Stimulated activated naive CD8-positive, alpha-beta T cell treated with anti-CD3 and anti-CD28 coated beads, Interleukin-15, Interleukin-2, amounts not matched to agents 100 U/mL and 50 U/mL, for 24 hours (primary cell): ENCODE data around the gene LCE3B.

Source experiments
- ATAC-seq: fragments of 150-1000 bp; cut with Tn5 transposase; one replicate; pipeline ENCODE4 v1.10.0; 2021
- DNase-seq: peaks from one replicate; pipeline ENCODE4 v3.0.0; 2021

The LCE3B gene

GRCh38 chr1:152658649-152659048, 45.0 kb downstream of the LCE3B start:
- DNase-seq = no peak
- ATAC-seq = no peak

- DNase-seq (no peak), ATAC-seq (no peak)
Measured at GRCh38 chr1:152663098-152663497, 49.5 kb downstream of the LCE3B start, which contains the start of gene LCE2D. TSS of gene LCE2D (plus strand) at chr1:152663380. CDS start at chr1:152664106, 726 bp downstream.
